DND-41 (cell line): ENCODE data around the gene FIBCD1.

ENCODE experiments used
- ATAC-seq: fragments of 200-7000 bp; cut with Tn5 transposase; 3 replicates; pipeline ENCODE4 v1.9.1; 2021; ENCODE audit warnings: low read depth; ENCODE audit not compliant: insufficient read depth
- DNase-seq: peaks from one replicate; pipeline ENCODE4 v3.0.0-alpha.2; 2020
- H2AFZ ChIP-seq: 2 replicates; pipeline ENCODE4 v1.6.0; 2012; ENCODE audit warnings: low read depth, low read length
- H3K27ac ChIP-seq: 2 replicates; pipeline ENCODE4 v1.5.1; 2012; ENCODE audit warnings: low read length, inconsistent platforms
- H3K27me3 ChIP-seq: fragments of 200-600 bp; sonication (generic); 2 replicates; pipeline ENCODE4 v1.6.0; 2012; ENCODE audit warnings: low read length, mild to moderate bottlenecking, inconsistent platforms; ENCODE audit not compliant: insufficient read depth, poor library complexity
- H3K36me3 ChIP-seq: 2 replicates; pipeline ENCODE4 v1.5.1; 2012; ENCODE audit warnings: low read length, inconsistent platforms; ENCODE audit not compliant: insufficient read depth
- H3K4me1 ChIP-seq: 2 replicates; pipeline ENCODE4 v1.5.1; 2012; ENCODE audit warnings: mild to moderate bottlenecking, low read length; ENCODE audit not compliant: insufficient read depth
- H3K4me2 ChIP-seq: 2 replicates; pipeline ENCODE4 v1.6.0; 2012; ENCODE audit warnings: mild to moderate bottlenecking, moderate library complexity, low read length, inconsistent platforms; ENCODE audit not compliant: insufficient read depth
- H3K4me3 ChIP-seq, 2 experiments: fragments of 200-600 bp in 1 of 2; shearing (Covaris generic) in 1 of 2; 2 replicates each; pipeline ENCODE4 v1.5.1; 2012 to 2016; ENCODE audit warnings: inconsistent platforms in 2 of 2, low read length in 2 of 2, mild to moderate bottlenecking in 2 of 2, low read depth in 1 of 2, moderate library complexity in 1 of 2
- H3K79me2 ChIP-seq: 2 replicates; pipeline ENCODE4 v1.6.0; 2012; ENCODE audit warnings: low read length, inconsistent platforms; ENCODE audit not compliant: insufficient read depth
- H3K9ac ChIP-seq: 2 replicates; pipeline ENCODE4 v1.6.0; 2012; ENCODE audit warnings: low read depth, mild to moderate bottlenecking, inconsistent platforms, low read length, moderate library complexity
- H3K9me3 ChIP-seq: 2 replicates; pipeline ENCODE4 v1.5.1; 2012; ENCODE audit warnings: low read length, moderate library complexity, mild to moderate bottlenecking, inconsistent platforms; ENCODE audit not compliant: insufficient read depth, severe bottlenecking
- H4K20me1 ChIP-seq: 2 replicates; pipeline ENCODE4 v1.6.0; 2012; ENCODE audit warnings: low read length; ENCODE audit not compliant: insufficient read depth
- EZH2 ChIP-seq: IDR thresholded peaks from 3 replicates; pipeline ENCODE4 v1.6.1; 2012; ENCODE audit warnings: borderline replicate concordance, low read depth, mild to moderate bottlenecking, moderate library complexity, low read length, inconsistent platforms; ENCODE audit not compliant: severe bottlenecking
- TF ChIP-seq, protein P1 (sequence below): IDR thresholded peaks from 2 replicates; pipeline ENCODE4 v1.5.1; 2012; ENCODE audit warnings: borderline replicate concordance, low read length, moderate library complexity, mild to moderate bottlenecking; ENCODE audit not compliant: poor library complexity, severe bottlenecking; ENCODE audit errors: extremely low read depth

The FIBCD1 gene

DNA sequence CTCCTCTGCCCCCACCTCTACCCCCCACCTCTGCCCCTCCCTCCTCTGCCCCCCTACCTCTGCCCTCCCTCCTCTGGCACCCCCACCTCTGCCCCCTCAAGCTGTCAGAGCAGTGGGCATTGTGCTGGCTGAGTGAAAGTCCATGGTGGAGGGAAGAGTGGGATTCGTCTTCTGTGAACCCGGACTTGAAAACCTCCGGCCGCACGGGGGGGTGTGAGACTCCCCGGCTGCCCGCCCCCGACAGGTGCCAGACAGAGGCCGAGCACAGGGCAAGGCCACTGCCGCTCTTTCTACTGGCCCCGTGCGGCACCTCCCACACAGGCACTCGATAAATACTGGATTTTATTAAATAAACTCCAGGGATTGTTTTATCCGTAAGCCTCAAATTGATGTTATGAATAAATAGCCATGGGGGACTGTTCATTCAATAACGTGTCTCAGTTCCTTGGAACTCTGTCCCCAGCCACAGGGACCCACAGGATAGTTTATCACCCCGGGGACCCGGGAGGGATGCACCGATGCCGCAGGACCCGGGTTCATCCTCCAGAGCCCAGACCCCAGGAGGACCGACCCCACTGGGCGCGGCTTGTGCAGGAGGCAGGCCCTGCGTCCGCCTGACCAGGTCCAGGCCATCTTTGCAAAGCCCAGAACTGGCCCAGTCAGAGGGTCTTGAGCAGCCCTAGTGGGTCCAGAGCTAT lies 39.8 kb downstream of the FIBCD1 start:
- Histone ChIP-seq H3K4me2 (no peak overlapping the region), H3K27ac (no peak overlapping the region), H3K9me3 (no peaks in the 10 kb centered on the region), H4K20me1 (peaks cover 9% of the 10 kb centered on the region; the same call in 1 of the 2 replicates), H3K9ac (no peak overlapping the region), H2AFZ (no peak overlapping the region), H3K79me2 (no peaks in the 10 kb centered on the region), H3K36me3 (no peaks in the 10 kb centered on the region), H3K4me3 (no peak overlapping the region), H3K4me1 (no peaks in the 10 kb centered on the region), H3K27me3 (no peaks in the 10 kb centered on the region)
- TF ChIP-seq, protein P1, sequence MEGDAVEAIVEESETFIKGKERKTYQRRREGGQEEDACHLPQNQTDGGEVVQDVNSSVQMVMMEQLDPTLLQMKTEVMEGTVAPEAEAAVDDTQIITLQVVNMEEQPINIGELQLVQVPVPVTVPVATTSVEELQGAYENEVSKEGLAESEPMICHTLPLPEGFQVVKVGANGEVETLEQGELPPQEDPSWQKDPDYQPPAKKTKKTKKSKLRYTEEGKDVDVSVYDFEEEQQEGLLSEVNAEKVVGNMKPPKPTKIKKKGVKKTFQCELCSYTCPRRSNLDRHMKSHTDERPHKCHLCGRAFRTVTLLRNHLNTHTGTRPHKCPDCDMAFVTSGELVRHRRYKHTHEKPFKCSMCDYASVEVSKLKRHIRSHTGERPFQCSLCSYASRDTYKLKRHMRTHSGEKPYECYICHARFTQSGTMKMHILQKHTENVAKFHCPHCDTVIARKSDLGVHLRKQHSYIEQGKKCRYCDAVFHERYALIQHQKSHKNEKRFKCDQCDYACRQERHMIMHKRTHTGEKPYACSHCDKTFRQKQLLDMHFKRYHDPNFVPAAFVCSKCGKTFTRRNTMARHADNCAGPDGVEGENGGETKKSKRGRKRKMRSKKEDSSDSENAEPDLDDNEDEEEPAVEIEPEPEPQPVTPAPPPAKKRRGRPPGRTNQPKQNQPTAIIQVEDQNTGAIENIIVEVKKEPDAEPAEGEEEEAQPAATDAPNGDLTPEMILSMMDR, result no peak
- TF ChIP-seq EZH2, result no peak
- ATAC-seq (no peak), DNase-seq (no peak)

DNA sequence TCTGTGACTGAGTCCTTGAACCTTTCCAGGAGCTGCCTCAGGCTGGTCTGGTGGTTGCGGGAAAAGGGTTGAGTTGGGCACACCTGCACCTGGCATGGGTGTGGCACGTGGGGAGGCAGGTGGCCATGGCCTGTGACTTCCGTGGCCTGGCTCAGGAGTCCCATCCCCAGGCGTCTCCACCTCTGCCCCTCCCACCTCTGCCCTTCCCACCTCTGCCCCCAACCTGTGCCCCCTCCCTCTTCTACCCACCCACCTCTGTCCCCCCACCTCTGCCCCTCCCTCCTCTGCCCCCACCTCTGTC lies 40.5 kb downstream of the FIBCD1 start:
- Histone ChIP-seq H3K4me3 (no peak overlapping the region), H4K20me1 (peaks cover 9% of the 10 kb centered on the region), H3K4me2 (no peak overlapping the region), H3K9ac (no peak overlapping the region), H3K4me1 (no peaks in the 10 kb centered on the region), H3K27ac (no peak overlapping the region), H3K27me3 (no peaks in the 10 kb centered on the region), H3K79me2 (no peaks in the 10 kb centered on the region), H2AFZ (no peak overlapping the region), H3K36me3 (no peaks in the 10 kb centered on the region), H3K9me3 (no peaks in the 10 kb centered on the region)
- ATAC-seq (no peak), DNase-seq (no peak)
- no peak for TF ChIP-seq EZH2
- TF ChIP-seq, protein P1, result no peak

DNA sequence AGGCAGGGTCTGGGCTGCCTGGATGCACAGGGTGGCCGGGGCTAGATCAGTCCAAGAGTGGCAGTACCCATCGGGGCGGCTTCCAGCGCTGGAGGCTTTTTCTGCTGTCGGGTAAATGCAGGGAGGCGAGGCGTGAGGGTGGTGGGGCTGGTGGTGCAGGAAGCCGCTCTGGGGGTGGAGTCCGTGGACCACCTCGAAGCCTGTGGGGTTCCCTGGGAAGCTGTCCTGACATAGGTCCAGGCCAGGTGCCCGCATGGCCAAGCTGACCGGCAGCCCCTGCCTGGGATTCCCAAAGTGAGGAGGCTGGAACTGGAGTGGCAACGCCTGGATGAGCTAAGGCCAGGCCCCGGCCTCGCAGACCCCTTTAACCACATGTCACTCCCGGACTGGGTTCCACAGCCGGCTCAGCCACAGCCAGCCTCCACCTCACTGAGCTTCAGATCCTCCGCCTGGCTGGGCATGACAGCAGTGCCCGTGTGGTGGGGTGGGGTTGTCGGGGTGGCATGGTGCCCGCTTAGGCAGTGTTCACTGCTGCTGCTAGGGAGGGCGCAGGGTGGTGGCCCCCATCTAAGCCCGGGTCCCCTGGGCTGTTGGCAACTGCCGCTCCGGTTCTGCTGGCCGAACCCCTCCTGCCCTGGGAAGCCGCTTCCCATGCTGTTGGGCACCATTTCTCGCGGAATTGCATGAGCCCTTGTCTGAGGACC lies 41.0 kb downstream of the FIBCD1 start:
- Histone ChIP-seq H3K4me1 (no peaks in the 10 kb centered on the region), H3K4me2 (no peak overlapping the region), H3K9ac (no peak overlapping the region), H3K9me3 (no peaks in the 10 kb centered on the region), H3K27ac (no peak overlapping the region), H4K20me1 (peaks cover 9% of the 10 kb centered on the region), H3K36me3 (peaks cover 4% of the 10 kb centered on the region), H3K27me3 (no peaks in the 10 kb centered on the region), H2AFZ (no peak overlapping the region), H3K79me2 (no peaks in the 10 kb centered on the region), H3K4me3 (no peak overlapping the region)
- DNase-seq, result no peak
- no peak for ATAC-seq
- TF ChIP-seq EZH2, result no peak
- TF ChIP-seq, protein P1, result no peak
